Measurements from ENCODE around the gene TTC1. TPM values are rescaled to one million over a fixed set of nuclear protein-coding genes. Genes with fewer than 3 reads are reported as not detected.

Gene TTC1
- total and polyA plus RNA-seq, 10 donors, result 29.2 to 55.2 (median 39.6) TPM

DNA sequence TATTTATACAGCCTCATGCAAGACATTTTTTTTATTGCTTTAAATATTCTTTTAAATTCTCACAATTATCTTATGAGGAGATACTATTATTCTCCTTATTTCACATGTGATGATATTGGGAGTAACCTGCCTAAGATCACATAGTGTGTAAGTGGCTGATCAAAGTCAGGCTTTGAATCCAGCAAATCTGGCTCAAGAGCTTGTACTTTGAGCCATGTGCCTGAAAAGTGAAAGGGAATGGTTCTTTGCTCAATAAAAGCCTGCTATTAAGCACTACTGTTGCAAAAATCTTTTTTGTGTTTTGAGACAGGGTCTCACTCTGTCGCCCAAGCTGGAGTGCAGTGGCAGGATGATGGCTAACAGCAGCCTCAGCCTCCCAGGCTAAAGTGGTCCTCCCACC, 75.2 kb downstream of the TTC1 start:
- TF ChIP-seq POLR2AphosphoS5 (IDR thresholded peaks at IDR 0.05) (no peak), POLR2A (IDR thresholded peaks at IDR 0.05) (no peak)
- TF ChIP-seq, protein P1, sequence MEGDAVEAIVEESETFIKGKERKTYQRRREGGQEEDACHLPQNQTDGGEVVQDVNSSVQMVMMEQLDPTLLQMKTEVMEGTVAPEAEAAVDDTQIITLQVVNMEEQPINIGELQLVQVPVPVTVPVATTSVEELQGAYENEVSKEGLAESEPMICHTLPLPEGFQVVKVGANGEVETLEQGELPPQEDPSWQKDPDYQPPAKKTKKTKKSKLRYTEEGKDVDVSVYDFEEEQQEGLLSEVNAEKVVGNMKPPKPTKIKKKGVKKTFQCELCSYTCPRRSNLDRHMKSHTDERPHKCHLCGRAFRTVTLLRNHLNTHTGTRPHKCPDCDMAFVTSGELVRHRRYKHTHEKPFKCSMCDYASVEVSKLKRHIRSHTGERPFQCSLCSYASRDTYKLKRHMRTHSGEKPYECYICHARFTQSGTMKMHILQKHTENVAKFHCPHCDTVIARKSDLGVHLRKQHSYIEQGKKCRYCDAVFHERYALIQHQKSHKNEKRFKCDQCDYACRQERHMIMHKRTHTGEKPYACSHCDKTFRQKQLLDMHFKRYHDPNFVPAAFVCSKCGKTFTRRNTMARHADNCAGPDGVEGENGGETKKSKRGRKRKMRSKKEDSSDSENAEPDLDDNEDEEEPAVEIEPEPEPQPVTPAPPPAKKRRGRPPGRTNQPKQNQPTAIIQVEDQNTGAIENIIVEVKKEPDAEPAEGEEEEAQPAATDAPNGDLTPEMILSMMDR (IDR thresholded peaks at IDR 0.05 in 8 of 11, conservative IDR thresholded peaks at IDR 0.05 in 3 of 11), result no peak
- H3K9me3 ChIP-seq, result no peaks in the 10 kb centered on the region
- peaks cover 0 to 14% (median 0%) of the 10 kb centered on the region in 6 donors for H3K36me3 ChIP-seq
- intact Hi-C loops (cut with DNase I; ENCODE audit: low total_unique reads), result loop anchor here (5.0 kb wide), 1 partner anchor 263 kb away; no protein-coding TSS in a partner anchor
- WGBS, 5 donors, result 93 to 100% (median 100%) methylated on average over 1 of the region's 1 CpG
- peaks cover 0 to 15% (median 5%) of the 10 kb centered on the region in 6 donors for H3K4me1 ChIP-seq
- H3K27me3 ChIP-seq (replicated peaks in 1 of 7), result no peaks in the 10 kb centered on the region
- no peak overlapping the region for H3K27ac ChIP-seq
- H3K4me3 ChIP-seq, result no peak overlapping the region
- DNase-seq, result no peak

DNA sequence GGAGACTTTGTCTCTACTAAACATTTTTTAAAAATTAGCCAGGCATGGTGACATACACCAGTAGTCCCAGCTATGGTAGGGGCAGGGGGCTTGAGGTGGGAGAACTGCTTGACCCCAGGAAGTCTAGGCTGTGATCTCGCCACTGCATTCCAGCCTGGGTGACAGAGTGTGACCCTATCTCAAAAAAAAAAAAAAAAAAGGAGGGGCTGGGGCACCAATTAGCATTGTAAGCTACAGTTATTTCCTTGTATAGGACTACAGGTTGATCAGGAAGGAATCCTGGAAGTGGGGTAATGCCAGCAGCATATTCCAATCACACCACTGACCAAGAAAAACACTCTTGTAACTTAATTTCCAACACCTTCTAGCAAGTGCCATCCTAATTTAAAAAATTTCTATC, 78.3 kb downstream of the TTC1 start:
- H3K36me3 ChIP-seq, result peaks cover 0 to 17% (median 1%) of the 10 kb centered on the region in 6 donors
- no peak overlapping the region for H3K27ac ChIP-seq
- intact Hi-C loops (cut with DNase I; ENCODE audit: low total_unique reads), result no loop called here
- H3K9me3 ChIP-seq, result no peaks in the 10 kb centered on the region
- no peak overlapping the region for H3K4me3 ChIP-seq
- H3K4me1 ChIP-seq, result peaks cover 0 to 37% (median 4%) of the 10 kb centered on the region in 6 donors
- no peaks in the 10 kb centered on the region for H3K27me3 ChIP-seq (replicated peaks in 1 of 7)
- no peak for DNase-seq
- WGBS, 5 donors, result 89 to 100% (median 100%) methylated on average over 1 of the region's 1 CpG
- no peak for TF ChIP-seq POLR2AphosphoS5 (IDR thresholded peaks at IDR 0.05)
- no peak for TF ChIP-seq POLR2A (IDR thresholded peaks at IDR 0.05)
- TF ChIP-seq, protein P1 (IDR thresholded peaks at IDR 0.05 in 8 of 11, conservative IDR thresholded peaks at IDR 0.05 in 3 of 11), result no peak

DNA sequence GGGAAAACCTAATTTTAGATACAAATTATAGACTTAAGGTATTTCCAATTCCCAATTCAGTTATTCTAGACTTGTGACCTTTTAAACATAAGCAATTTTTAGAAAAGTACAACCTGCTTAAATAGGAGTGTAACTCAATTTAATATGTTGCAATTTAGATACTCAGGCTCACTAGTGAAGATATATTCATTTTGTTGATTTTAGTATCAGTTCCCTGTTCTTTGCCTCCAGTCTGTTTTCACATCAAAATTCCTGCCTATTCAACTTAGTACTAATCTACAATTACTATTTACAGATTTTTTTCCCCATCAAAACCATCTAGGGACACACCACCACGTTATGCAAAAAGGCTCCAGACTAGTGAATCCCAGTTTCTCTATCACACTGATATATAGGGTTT, 79.9 kb downstream of the TTC1 start:
- Histone ChIP-seq H3K9me3 (no peaks in the 10 kb centered on the region), H3K27ac (no peak overlapping the region), H3K4me3 (no peak overlapping the region), H3K4me1 (peaks cover 0 to 52% (median 9%) of the 10 kb centered on the region in 6 donors), H3K36me3 (peaks cover 0 to 33% (median 18%) of the 10 kb centered on the region in 6 donors), H3K27me3 (replicated peaks in 1 of 7) (no peaks in the 10 kb centered on the region)
- intact Hi-C loops (cut with DNase I; ENCODE audit: low total_unique reads), result no loop called here
- no peak for DNase-seq
- TF ChIP-seq POLR2AphosphoS5 (IDR thresholded peaks at IDR 0.05) (no peak), POLR2A (IDR thresholded peaks at IDR 0.05) (no peak)
- TF ChIP-seq, protein P1 (IDR thresholded peaks at IDR 0.05 in 8 of 11, conservative IDR thresholded peaks at IDR 0.05 in 3 of 11), result no peak
- 71 to 84% (median 73%) methylated on average over 1 of the region's 1 CpG for WGBS, 5 donors

DNA sequence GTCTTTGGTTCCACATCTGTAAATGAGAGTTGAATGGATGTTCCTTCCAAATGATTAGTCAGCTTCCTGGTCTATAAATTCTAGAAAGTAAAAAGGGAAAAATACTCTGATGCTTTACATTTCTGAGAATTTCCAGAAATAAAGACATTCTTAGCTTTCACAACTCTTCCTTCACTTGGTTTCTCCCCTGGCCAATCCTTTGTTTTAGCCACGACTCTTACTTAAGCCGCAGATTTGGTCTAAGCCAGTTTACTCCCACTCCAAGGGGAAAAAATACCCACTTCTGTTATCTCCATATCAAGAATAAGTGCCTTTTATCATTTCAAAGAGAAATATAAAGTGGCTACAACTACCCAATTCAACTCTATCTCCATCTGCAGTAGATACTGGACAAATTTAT, 80.6 kb downstream of the TTC1 start:
- Histone ChIP-seq H3K4me1 (peaks cover 0 to 52% (median 9%) of the 10 kb centered on the region in 6 donors), H3K4me3 (no peak overlapping the region), H3K9me3 (no peaks in the 10 kb centered on the region), H3K27ac (no peak overlapping the region), H3K36me3 (peaks cover 0 to 40% (median 20%) of the 10 kb centered on the region in 6 donors), H3K27me3 (replicated peaks in 1 of 7) (no peaks in the 10 kb centered on the region)
- TF ChIP-seq POLR2AphosphoS5 (IDR thresholded peaks at IDR 0.05) (no peak), POLR2A (IDR thresholded peaks at IDR 0.05) (no peak)
- TF ChIP-seq, protein P1 (IDR thresholded peaks at IDR 0.05 in 8 of 11, conservative IDR thresholded peaks at IDR 0.05 in 3 of 11), result no peak
- intact Hi-C loops (cut with DNase I; ENCODE audit: low total_unique reads), result no loop called here
- 78 to 92% (median 82%) methylated on average over 2 of the region's 2 CpGs for WGBS, 5 donors
- DNase-seq, result no peak
